Stimulated activated CD8-positive, alpha-beta memory T cell treated with anti-CD3 and anti-CD28 coated beads, Interleukin-12 subunit alpha, Interleukin-12 subunit beta, amount 100 ng/mL, for 24 hours (primary cell): ENCODE results near the gene SLC6A7.
"Not testable (repeated sequence)": the region's sequence is repeated elsewhere in the genome, so short reads cannot be mapped to it uniquely, and the experiment has no call there.

Experiments used
- DNase-seq: peaks from one replicate; pipeline ENCODE4 v3.0.0-alpha.2; 2020; ENCODE audit errors: extremely low read depth

The SLC6A7 gene

GRCh38 chr5:150241298-150242160, 51.7 kb downstream of the SLC6A7 start:
- no peak for DNase-seq

GRCh38 chr5:150242251-150242894, 52.5 kb downstream of the SLC6A7 start:
- no peak for DNase-seq

- DNase-seq, result no peak
Observed at GRCh38 chr5:150243590-150243989, 53.7 kb downstream of the SLC6A7 start.

- no peak for DNase-seq
Observed at GRCh38 chr5:150244209-150244608, 54.3 kb downstream of the SLC6A7 start.

GRCh38 chr5:150245111-150245789, 55.4 kb downstream of the SLC6A7 start:
- no peak for DNase-seq

GRCh38 chr5:150245808-150246207, 55.9 kb downstream of the SLC6A7 start:
- no peak for DNase-seq

GRCh38 chr5:150246429-150246828, 56.6 kb downstream of the SLC6A7 start:
- DNase-seq, result no peak

- no peak for DNase-seq
Observed at GRCh38 chr5:150246835-150247234, 57.0 kb downstream of the SLC6A7 start.

- DNase-seq, result no peak
Observed at GRCh38 chr5:150247726-150248125, 57.9 kb downstream of the SLC6A7 start.

- DNase-seq, result not testable (repeated sequence)
Observed at GRCh38 chr5:150248493-150248892, 58.6 kb downstream of the SLC6A7 start.

GRCh38 chr5:150248946-150249345, 59.1 kb downstream of the SLC6A7 start:
- no peak for DNase-seq

- DNase-seq, result no peak
Observed at GRCh38 chr5:150249744-150250143, 59.9 kb downstream of the SLC6A7 start.

GRCh38 chr5:150251504-150251903, 61.6 kb downstream of the SLC6A7 start:
- DNase-seq, result no peak

GRCh38 chr5:150252489-150252888, 62.6 kb downstream of the SLC6A7 start:
- DNase-seq, result no peak

GRCh38 chr5:150253416-150254208, 63.8 kb downstream of the SLC6A7 start:
- DNase-seq, result no peak

- DNase-seq, result no peak
Observed at GRCh38 chr5:150254363-150254762, 64.5 kb downstream of the SLC6A7 start.

GRCh38 chr5:150254774-150255173, 64.9 kb downstream of the SLC6A7 start:
- no peak for DNase-seq

- no peak for DNase-seq
Observed at GRCh38 chr5:150255659-150256409, 66.0 kb downstream of the SLC6A7 start.

- no peak for DNase-seq
Observed at GRCh38 chr5:150256410-150257064, 66.7 kb downstream of the SLC6A7 start.

GRCh38 chr5:150257424-150257823, 67.6 kb downstream of the SLC6A7 start:
- DNase-seq, result no peak

GRCh38 chr5:150258130-150258529, 68.3 kb downstream of the SLC6A7 start:
- DNase-seq, result no peak
